Left hindlimb (tissue), 1 donor: ENCODE data around the gene DET1.

Experiments used
- DNase-seq: peaks from one replicate; pipeline ENCODE4 v3.0.0-alpha.2; 2018

Gene DET1

DNA sequence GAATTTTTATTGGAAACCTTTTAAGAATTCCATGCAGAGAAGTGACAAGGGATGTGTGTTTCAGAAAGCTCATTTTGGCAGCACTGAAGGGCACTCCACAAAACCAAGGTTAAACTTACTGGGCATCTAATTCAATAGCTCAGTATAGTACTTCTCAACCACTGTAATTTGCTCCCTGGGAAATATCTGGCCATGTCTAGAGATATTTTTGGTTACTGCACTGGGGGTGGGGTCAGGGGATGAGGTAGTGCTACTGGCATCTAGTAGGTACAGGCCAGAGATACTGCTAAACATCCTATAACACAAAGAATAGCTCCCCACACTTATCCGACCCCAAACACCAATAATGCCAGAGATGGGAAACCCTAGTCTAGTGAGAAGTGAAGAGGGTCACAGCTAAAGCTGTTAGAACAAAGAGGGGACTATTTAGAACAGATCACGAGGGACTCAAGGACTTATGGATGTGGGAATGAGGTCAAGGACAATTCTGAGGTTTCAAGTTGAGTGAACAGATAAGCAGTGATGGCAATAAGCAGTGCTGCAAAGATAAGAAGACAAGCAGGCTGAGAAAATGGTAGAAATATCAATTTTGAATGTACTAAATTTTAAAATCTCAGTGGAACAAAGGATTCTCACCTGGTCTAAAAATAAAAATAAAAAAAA is 82.5 kb downstream of the DET1 start:
- DNase-seq = no peak
